K562 (cell line): ENCODE results near the gene TAF1B. TPM values are rescaled to one million over a fixed set of nuclear protein-coding genes. Genes with fewer than 3 reads are reported as not detected.

Source experiments
- ATF3 ChIP-seq, 2 experiments: fragments of 450-650 bp in 1 of 2; sonication (generic) in 1 of 2; formaldehyde crosslinking in 1 of 2; IDR thresholded peaks in 1 of 2; conservative IDR thresholded peaks in 1 of 2; 2 replicates each; pipeline versions ENCODE4 v1.6.1 to v1.8.1; 2016 to 2023; ENCODE audit warnings: mild to moderate bottlenecking in 2 of 2, moderate library complexity in 2 of 2, inconsistent platforms in 1 of 2, missing genetic modification reagents in 1 of 2
- DNMT1 ChIP-seq: fragments of 450-650 bp; IDR thresholded peaks from 2 replicates; pipeline ENCODE4 v1.6.1; 2016; ENCODE audit warnings: antibody characterized with exemption, mild to moderate bottlenecking
- ESRRB ChIP-seq: fragments of 250-450 bp; sonication (Bioruptor Pico); IDR thresholded peaks from 2 replicates; pipeline ENCODE4 v1.5.0; 2020; ENCODE audit warnings: mild to moderate bottlenecking, moderate library complexity, borderline replicate concordance
- GTF2A2 ChIP-seq: IDR thresholded peaks from 2 replicates; pipeline ENCODE4 v1.6.1; 2016; ENCODE audit warnings: mild to moderate bottlenecking, missing genetic modification characterization, missing compliant biosample characterization
- JUN ChIP-seq, 2 experiments: sonication (generic) in 1 of 2; formaldehyde crosslinking in 1 of 2; IDR thresholded peaks; 2 replicates each; pipeline versions ENCODE4 v1.6.1 to v1.8.0; 2012 to 2022; ENCODE audit warnings: borderline replicate concordance in 2 of 2, mild to moderate bottlenecking in 2 of 2, improper control_type of control experiment in 1 of 2, low read depth in 1 of 2, low read length in 1 of 2, missing genetic modification reagents in 1 of 2
- JUND ChIP-seq, 2 experiments: IDR thresholded peaks; 2 replicates in 1 of 2; 3 replicates in 1 of 2; pipeline ENCODE4 v1.6.1; 2011; ENCODE audit warnings: borderline replicate concordance in 2 of 2, low read depth in 2 of 2, low read length in 2 of 2, improper control_type of control experiment in 1 of 2, missing biosample characterization in 1 of 2, missing genetic modification characterization in 1 of 2, missing genetic modification reagents in 1 of 2
- PKNOX1 ChIP-seq: fragments of 450-650 bp; IDR thresholded peaks from 2 replicates; pipeline ENCODE4 v1.6.1; 2016
- THAP12 ChIP-seq: fragments of 250-450 bp; sonication (Bioruptor Pico); IDR thresholded peaks from 2 replicates; pipeline ENCODE4 v1.9.0; 2021; ENCODE audit warnings: mild to moderate bottlenecking, inconsistent platforms
- ZC3H4 ChIP-seq: sonication (generic); formaldehyde crosslinking; IDR thresholded peaks from 2 replicates; pipeline ENCODE4 v1.9.0; 2021; ENCODE audit warnings: missing genetic modification reagents, borderline replicate concordance
- ZNF175 ChIP-seq: fragments of 200-800 bp; sonication (Bioruptor generic); IDR thresholded peaks from 2 replicates; pipeline ENCODE4 v1.6.1; 2016; ENCODE audit warnings: low read depth, mild to moderate bottlenecking, missing genetic modification characterization, missing compliant biosample characterization
- ZNF253 ChIP-seq: fragments of 250-450 bp; sonication (Bioruptor Pico); conservative IDR thresholded peaks from 2 replicates; pipeline ENCODE4 v1.6.1; 2021; ENCODE audit warnings: mild to moderate bottlenecking
- ZNF3 ChIP-seq: fragments of 250-450 bp; sonication (Bioruptor Pico); IDR thresholded peaks from 2 replicates; pipeline ENCODE4 v1.5.0; 2021; ENCODE audit warnings: mild to moderate bottlenecking, moderate library complexity
- ZNF395 ChIP-seq: fragments of 200-800 bp; sonication (Bioruptor generic); IDR thresholded peaks from 2 replicates; pipeline ENCODE4 v1.6.1; 2017; ENCODE audit warnings: missing genetic modification characterization, missing compliant biosample characterization
- ZNF589 ChIP-seq: fragments of 200-800 bp; sonication (Bioruptor generic); IDR thresholded peaks from 2 replicates; pipeline ENCODE4 v1.6.1; 2016; ENCODE audit warnings: low read depth, missing genetic modification characterization, missing compliant biosample characterization
- ZNF77 ChIP-seq: fragments of 250-450 bp; sonication (Bioruptor Pico); IDR thresholded peaks from 2 replicates; pipeline ENCODE4 v1.5.0; 2020
- polyA plus RNA-seq, 8 experiments: library from polyadenylated mRNA; depleted of rRNA in 4 of 8; stranded (reverse) in 5 of 8; unstranded in 3 of 8; fragments of >200 nt; fragmentation: Nextera tagmentation in 2 of 8; fragmentation: Illumina TruSeq in 1 of 8; extraction: Ambion mirVana in 2 of 8; extraction: Trizol in 1 of 8; gene quantifications; 2 replicates each; pipeline versions ENCODE4 v1.2.1 to v1.2.3, GENCODE V29; 2011 to 2014; ENCODE audit warnings: inconsistent platforms in 1 of 8, missing spikeins in 1 of 8
- total RNA-seq, 7 experiments: library from RNA; depleted of rRNA in 6 of 7; stranded (reverse); fragments of >200 nt in 6 of 7; fragmentation: Illumina TruSeq in 2 of 7; extraction: Trizol in 2 of 7; gene quantifications; 2 replicates each; pipeline versions ENCODE4 v1.2.1 to v1.2.3, GENCODE V29; 2011 to 2021; ENCODE audit warnings: low replicate concordance in 1 of 7
- TF ChIP-seq, protein P1 (sequence below): sonication (generic); formaldehyde crosslinking; IDR thresholded peaks from 2 replicates; pipeline ENCODE4 v1.5.0; 2020; ENCODE audit warnings: missing genetic modification reagents
- TF ChIP-seq, protein P2 (sequence below): fragments of 450-650 bp; conservative IDR thresholded peaks from 2 replicates; pipeline ENCODE4 v1.6.1; 2016; ENCODE audit warnings: missing genetic modification characterization, low read depth, mild to moderate bottlenecking, control low read depth, missing compliant biosample characterization

The TAF1B gene
- total and polyA plus RNA-seq, 9 of the 15 experiments (the other 6 are each of a cell fraction or from before 2014, with no cell fraction given), result 8.8 to 25.1 (median 17.3) TPM

- TF ChIP-seq ZNF395 (CRISPR knock-in tag), result no peak
- 0 out of 2 replicates have a peak, but pooled peaks have one; percentile 14 for TF ChIP-seq JUN (IDR thresholded peaks at IDR 0.05; ENCODE audit: borderline replicate concordance, low read depth, low read length)
- no peak for TF ChIP-seq JUN (CRISPR knock-in tag; IDR thresholded peaks at IDR 0.05; ENCODE audit: borderline replicate concordance)
- no peak for TF ChIP-seq ZNF589 (CRISPR knock-in tag)
- TF ChIP-seq ESRRB (CRISPR knock-in tag), result no peak
- no peak for TF ChIP-seq GTF2A2 (tag)
- no peak for TF ChIP-seq ZNF175 (CRISPR knock-in tag)
- peak; percentile 82 for TF ChIP-seq PKNOX1
- TF ChIP-seq ZNF3 (CRISPR knock-in tag), result no peak
- TF ChIP-seq, protein P1, sequence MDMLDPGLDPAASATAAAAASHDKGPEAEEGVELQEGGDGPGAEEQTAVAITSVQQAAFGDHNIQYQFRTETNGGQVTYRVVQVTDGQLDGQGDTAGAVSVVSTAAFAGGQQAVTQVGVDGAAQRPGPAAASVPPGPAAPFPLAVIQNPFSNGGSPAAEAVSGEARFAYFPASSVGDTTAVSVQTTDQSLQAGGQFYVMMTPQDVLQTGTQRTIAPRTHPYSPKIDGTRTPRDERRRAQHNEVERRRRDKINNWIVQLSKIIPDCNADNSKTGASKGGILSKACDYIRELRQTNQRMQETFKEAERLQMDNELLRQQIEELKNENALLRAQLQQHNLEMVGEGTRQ (CRISPR knock-in tag), result no peak
- TF ChIP-seq ZC3H4 (CRISPR knock-in tag), result no peak
- no peak for TF ChIP-seq THAP12 (CRISPR knock-in tag)
- no peak for TF ChIP-seq ZNF77 (CRISPR knock-in tag)
- peak; percentile 48; the same call in 1 of the 2 replicates for TF ChIP-seq JUND (IDR thresholded peaks at IDR 0.05; ENCODE audit: borderline replicate concordance, low read depth, low read length)
- TF ChIP-seq JUND (tag; IDR thresholded peaks at IDR 0.05; ENCODE audit: borderline replicate concordance, low read depth, low read length), result no peak; the same call in 2 of the 3 replicates
- no peak for TF ChIP-seq ZNF253 (CRISPR knock-in tag)
- peak; percentile 43; the same call in 1 of the 2 replicates for TF ChIP-seq ATF3 (IDR thresholded peaks at IDR 0.05)
- no peak for TF ChIP-seq ATF3 (CRISPR knock-in tag; conservative IDR thresholded peaks at IDR 0.05)
- TF ChIP-seq, protein P2, sequence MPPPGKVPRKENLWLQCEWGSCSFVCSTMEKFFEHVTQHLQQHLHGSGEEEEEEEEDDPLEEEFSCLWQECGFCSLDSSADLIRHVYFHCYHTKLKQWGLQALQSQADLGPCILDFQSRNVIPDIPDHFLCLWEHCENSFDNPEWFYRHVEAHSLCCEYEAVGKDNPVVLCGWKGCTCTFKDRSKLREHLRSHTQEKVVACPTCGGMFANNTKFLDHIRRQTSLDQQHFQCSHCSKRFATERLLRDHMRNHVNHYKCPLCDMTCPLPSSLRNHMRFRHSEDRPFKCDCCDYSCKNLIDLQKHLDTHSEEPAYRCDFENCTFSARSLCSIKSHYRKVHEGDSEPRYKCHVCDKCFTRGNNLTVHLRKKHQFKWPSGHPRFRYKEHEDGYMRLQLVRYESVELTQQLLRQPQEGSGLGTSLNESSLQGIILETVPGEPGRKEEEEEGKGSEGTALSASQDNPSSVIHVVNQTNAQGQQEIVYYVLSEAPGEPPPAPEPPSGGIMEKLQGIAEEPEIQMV, result no peak
- TF ChIP-seq DNMT1, result no peak
Measured at GRCh38 chr2:9897331-9897737, 54.1 kb downstream of the TAF1B start (continued).
